Astrocyte of the cerebellum (primary cell): ENCODE results near the gene DDX20.

Experiments used
- DNase-seq: peaks from one replicate; pipeline ENCODE4 v3.0.0-alpha.2; 2011; ENCODE audit warnings: low read depth
- H3K4me3 ChIP-seq: 2 replicates; pipeline ENCODE4 v1.5.1; 2011; ENCODE audit warnings: mild to moderate bottlenecking, low read depth, low read length, moderate library complexity
- in situ Hi-C: cut with HindIII; loops from 2 replicates; pipeline ENCODE4 v1.10.0; 2017; ENCODE audit warnings: low sequenced_read_pairs
- TF ChIP-seq, protein P1 (sequence below): IDR thresholded peaks from 2 replicates; pipeline ENCODE4 v1.5.1; 2012; ENCODE audit warnings: low read length, low read depth, moderate library complexity, mild to moderate bottlenecking; ENCODE audit errors: missing control alignments

Gene DDX20

DNA sequence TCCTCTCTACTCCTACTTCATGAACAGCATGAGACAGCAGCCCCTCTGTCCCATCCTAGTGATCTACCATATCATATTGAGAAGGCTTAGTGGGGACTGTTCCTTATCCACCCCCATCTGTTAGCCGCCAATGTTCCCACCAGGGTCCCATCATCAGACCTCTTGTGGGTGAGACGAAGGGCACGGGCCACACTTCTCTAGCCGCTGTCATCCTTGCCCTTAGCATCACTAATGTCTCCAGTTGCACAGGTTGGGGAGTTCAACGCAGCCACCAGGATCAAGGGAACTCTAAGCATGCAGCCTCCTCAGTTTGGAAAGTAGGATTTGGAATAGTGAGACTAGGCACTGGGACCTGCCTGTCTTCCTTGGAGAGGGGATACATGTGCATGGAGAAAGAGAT is 36.6 kb upstream of the DDX20 start:
- in situ Hi-C loops, result no loop called here
- H3K4me3 ChIP-seq, result no peak overlapping the region
- TF ChIP-seq, protein P1, sequence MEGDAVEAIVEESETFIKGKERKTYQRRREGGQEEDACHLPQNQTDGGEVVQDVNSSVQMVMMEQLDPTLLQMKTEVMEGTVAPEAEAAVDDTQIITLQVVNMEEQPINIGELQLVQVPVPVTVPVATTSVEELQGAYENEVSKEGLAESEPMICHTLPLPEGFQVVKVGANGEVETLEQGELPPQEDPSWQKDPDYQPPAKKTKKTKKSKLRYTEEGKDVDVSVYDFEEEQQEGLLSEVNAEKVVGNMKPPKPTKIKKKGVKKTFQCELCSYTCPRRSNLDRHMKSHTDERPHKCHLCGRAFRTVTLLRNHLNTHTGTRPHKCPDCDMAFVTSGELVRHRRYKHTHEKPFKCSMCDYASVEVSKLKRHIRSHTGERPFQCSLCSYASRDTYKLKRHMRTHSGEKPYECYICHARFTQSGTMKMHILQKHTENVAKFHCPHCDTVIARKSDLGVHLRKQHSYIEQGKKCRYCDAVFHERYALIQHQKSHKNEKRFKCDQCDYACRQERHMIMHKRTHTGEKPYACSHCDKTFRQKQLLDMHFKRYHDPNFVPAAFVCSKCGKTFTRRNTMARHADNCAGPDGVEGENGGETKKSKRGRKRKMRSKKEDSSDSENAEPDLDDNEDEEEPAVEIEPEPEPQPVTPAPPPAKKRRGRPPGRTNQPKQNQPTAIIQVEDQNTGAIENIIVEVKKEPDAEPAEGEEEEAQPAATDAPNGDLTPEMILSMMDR, result no peak
- DNase-seq, result no peak

DNA sequence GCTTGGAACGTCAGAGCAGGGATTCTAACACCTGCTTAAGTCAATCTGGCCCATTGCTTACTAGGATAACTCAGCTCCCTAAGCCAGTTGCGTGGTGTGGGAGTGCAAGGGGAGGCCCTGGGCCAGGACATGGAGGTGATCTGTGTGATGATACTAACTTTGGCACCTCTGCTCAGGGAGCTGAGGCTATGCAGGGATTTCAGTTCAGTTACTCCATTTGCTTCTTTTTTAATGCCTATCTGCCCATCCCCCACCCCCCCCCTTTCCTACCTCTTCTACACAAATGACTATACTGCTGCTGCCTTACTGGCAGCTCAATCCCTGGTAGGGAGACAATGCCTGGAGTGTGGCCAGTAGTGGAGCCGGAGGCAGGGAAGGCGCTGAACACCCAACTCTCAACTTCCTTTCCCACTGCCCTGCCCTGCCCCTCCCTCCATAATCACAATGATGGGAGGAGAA is 36.0 kb upstream of the DDX20 start:
- H3K4me3 ChIP-seq, result no peak overlapping the region
- TF ChIP-seq, protein P1, result no peak
- DNase-seq, result no peak
- in situ Hi-C loops, result no loop called here

DNA sequence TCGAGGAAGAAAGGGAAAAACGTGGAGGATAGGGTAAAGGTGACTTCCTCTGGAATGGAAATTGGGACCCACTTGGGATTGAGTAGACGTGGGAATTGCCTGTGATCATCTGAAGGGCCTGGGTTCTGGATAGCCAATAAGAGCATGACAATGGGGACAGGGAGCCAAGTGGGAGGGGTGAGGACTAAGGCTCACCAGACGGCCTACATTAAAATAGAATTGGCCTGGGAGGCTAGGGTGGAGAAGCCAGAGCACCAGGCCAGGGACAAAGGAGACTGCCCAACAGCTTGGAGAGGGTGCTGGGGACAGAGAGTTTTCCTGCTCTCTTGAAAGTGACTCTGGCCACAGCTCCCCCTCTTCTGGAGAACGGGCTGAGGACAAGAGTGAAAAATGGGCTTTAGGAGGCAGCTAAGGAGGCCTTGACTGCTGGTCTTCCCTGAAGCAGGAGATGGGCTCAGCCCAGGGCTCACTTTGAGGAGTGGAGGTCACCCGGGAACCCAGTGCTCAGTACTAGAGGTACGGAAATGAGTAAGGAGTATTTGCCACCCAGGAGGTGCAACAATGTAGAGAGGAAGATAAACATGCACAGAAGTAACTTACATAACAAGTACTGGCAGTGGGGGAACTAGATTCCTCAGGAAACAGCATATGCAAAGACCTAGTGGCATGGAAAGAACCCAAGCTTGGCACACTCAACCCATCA is 35.3 kb upstream of the DDX20 start:
- TF ChIP-seq, protein P1, result no peak
- in situ Hi-C loops, result no loop called here
- no peak overlapping the region for H3K4me3 ChIP-seq
- no peak for DNase-seq

DNA sequence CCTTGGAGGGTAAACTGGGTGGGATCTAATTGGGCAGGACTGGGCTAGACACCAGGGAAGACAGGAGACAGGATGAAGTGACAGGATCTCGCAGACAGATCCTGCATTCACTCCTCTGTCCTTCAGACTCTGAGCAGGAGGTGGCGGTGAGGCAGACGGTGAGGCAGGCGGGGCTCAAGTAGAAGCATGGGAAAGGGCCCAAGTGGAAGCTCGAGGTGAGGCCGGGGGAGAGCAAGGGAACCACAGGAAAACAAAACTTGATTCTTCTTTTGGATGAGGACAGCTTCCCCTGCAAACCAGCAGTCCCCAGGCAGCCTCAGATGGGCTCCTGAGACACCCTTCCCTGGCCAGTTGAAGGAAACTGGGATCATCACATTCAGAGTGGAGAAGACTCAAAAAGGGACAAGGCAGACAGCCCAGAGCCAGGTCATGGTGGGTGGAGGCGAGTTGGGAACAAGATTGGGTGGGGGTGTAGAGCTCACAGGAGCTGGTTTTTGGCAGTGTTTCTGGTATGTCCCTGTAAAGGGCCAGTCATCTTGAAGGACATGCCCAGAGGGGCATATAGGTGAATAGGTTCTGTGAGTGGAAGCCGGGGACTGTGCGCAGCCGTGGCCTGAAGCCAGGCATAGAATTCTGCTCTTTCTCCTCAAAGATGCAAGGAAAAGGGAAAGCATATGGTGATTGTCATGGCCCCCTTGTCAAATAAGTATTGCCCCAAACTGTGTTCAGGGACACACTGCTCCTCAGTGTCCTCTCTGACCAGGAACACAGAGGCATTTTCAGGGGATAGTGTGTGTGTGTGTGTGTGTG is 34.5 kb upstream of the DDX20 start:
- in situ Hi-C loops, result no loop called here
- H3K4me3 ChIP-seq, result no peak overlapping the region
- TF ChIP-seq, protein P1, result no peak
- no peak for DNase-seq

DNA sequence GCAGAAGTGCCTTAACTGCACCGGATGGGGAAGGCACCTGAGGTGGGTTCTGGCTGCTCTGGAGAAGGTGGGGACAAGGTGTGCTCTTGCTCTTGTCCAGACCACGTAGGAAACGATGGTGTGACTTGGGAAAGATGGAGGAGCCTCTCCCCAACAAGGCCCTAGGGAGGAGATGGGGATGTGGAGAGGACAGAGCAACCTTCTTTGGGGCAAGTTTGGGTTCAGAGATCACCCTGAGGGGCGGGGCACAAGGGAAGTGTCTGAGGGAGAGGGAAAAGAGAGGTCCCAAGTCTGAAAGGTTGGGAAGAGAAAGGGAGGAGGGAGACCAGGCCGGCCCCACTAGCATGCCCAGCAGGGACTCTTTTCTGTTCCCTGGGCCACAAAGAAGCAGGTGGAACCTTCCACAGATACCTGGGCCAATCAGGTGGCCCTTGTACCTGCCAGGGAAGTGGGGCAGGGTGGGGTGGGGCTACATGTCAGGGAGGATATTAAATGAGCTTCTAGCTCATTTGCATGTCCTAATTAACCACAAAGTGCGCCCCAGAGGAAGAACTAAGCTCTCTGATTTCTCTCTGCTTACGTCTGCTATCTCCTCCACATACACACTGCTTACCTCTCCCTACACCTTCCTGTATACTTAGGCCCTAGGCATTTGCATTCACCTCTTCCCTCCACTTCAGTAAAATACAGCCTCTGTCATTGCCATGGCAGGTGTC is 32.5 kb upstream of the DDX20 start:
- in situ Hi-C loops, result no loop called here
- TF ChIP-seq, protein P1, result no peak
- H3K4me3 ChIP-seq, result no peak overlapping the region
- no peak for DNase-seq

DNA sequence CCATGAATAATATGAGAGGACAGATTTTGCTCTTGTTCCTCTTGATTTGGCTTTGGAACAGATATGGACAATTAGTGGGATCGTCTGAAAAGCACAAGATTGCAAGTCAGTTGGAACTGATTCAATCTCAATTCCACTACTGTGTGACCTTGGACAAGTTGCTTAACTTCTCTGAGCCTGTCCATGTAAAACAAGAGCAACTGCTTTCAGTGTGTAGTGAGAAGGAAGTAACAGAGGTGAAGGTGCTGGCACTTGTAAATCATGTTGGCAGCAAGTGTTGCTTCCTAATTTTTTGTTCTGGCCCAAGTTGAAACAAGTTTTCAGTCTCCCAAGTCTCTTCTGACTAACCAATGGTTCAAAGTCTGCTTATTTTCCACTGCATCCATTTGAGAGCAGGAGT is 31.8 kb upstream of the DDX20 start:
- in situ Hi-C loops, result no loop called here
- H3K4me3 ChIP-seq, result no peak overlapping the region
- DNase-seq, result no peak
- TF ChIP-seq, protein P1, result no peak
